Ovary (tissue), 3 donors: Measurements from ENCODE around the gene LAMC3.

Experiments used
- EP300 ChIP-seq: sonication (generic); formaldehyde crosslinking; IDR thresholded peaks from one replicate; pipeline ENCODE4 v1.6.1; 2017; ENCODE audit warnings: antibody characterized with exemption
- POLR2A ChIP-seq: fragments of 450-650 bp; IDR thresholded peaks from one replicate; pipeline ENCODE4 v1.6.1; 2017; ENCODE audit warnings: antibody characterized with exemption, mild to moderate bottlenecking, moderate library complexity
- TF ChIP-seq, protein P1 (sequence below), 3 donors: fragments of 450-650 bp in 2 of 3; fragments of 200-600 bp in 1 of 3; IDR thresholded peaks; one replicate each; pipeline versions ENCODE4 v1.5.1 to v1.8.0; 2016 to 2022; ENCODE audit warnings: antibody characterized with exemption in 3 of 3, mild to moderate bottlenecking in 1 of 3
- donor health status: DM: no; HTN: no; CAD: no.

DNA sequence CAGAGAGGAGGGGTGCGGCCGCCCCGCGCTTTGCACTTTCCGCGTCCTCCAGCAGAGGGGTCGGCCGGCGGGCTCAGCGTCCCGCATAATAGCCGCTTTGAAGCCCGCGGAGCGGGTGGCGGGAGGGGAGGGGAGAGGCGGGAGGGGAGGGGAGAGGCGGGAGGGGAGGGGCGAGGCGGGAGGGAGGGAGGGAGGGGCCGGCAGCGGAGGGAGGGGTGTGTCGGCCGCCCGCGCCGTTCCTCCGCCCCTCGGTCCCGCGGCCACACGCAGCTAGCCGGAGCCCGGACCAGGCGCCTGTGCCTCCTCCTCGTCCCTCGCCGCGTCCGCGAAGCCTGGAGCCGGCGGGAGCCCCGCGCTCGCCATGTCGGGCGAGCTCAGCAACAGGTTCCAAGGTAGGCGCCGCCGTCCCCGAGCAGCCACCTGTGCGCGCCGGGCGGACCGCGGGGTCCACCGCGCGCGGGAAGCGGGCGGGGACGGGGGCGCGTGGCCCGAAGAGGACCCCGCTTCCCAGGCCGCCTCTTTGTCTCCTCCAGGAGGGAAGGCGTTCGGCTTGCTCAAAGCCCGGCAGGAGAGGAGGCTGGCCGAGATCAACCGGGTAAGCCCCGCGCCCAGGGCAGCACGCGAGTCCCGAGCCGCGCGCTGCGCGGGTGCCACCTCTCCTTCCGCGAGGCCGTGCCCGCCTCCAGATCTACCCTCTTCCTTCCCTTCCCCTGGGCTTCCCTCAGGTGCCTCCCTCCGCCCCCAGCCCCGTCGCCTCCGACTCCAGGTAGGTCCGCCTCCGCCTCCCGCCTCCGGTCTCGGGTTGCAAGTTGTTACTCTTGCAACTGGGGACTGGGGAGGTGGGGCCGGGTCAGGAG, 87.5 kb downstream of the LAMC3 start, which contains the start of gene AIF1L:
- TF ChIP-seq, protein P1, sequence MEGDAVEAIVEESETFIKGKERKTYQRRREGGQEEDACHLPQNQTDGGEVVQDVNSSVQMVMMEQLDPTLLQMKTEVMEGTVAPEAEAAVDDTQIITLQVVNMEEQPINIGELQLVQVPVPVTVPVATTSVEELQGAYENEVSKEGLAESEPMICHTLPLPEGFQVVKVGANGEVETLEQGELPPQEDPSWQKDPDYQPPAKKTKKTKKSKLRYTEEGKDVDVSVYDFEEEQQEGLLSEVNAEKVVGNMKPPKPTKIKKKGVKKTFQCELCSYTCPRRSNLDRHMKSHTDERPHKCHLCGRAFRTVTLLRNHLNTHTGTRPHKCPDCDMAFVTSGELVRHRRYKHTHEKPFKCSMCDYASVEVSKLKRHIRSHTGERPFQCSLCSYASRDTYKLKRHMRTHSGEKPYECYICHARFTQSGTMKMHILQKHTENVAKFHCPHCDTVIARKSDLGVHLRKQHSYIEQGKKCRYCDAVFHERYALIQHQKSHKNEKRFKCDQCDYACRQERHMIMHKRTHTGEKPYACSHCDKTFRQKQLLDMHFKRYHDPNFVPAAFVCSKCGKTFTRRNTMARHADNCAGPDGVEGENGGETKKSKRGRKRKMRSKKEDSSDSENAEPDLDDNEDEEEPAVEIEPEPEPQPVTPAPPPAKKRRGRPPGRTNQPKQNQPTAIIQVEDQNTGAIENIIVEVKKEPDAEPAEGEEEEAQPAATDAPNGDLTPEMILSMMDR (IDR thresholded peaks at IDR 0.05): no peak
- TF ChIP-seq POLR2A (no peak), EP300 (no peak)
